ENCODE data around the gene CTDSP2. TPM values are rescaled to one million over a fixed set of nuclear protein-coding genes. Genes with fewer than 3 reads are reported as not detected.

The CTDSP2 gene
- total RNA-seq, 2 experiments from 2014 or later = 44.2 to 118 TPM

- H3K4me3 ChIP-seq (ENCODE audit: low read depth, low read length, poor library complexity, severe bottlenecking) = peak overlapping the region; percentile 59
- DNase-seq (ENCODE audit: low spot score) = peak; percentile 49
- H3K36me3 ChIP-seq (ENCODE audit: insufficient read depth, low read length) = no peaks in the 10 kb centered on the region
- no peaks in the 10 kb centered on the region for H3K9me2 ChIP-seq (ENCODE audit: insufficient read depth, low read length)
- H3K27ac ChIP-seq (ENCODE audit: low read depth, low read length, poor library complexity, severe bottlenecking) = peak overlapping the region; percentile 82
- H3K4me1 ChIP-seq (ENCODE audit: insufficient read depth, low read length, poor library complexity, severe bottlenecking) = peaks cover 92% of the 10 kb centered on the region
- ChIA-PET POLR2A (interaction anchor here (0.6 to 7.3 kb wide), 19 partner anchors 9 to 135 kb away, joined by 3 to 153 read pairs (median 4); partner anchors contain the start of genes ATP23 and CTDSP2), CTCF (ENCODE audit: unreplicated experiment) (interaction anchor here (0.5 to 4.0 kb wide), 14 partner anchors 8 to 139 kb away, joined by 3 to 23 read pairs (median 6); partner anchors contain the start of gene CTDSP2)
- peak overlapping the region; percentile 92 for H2AFZ ChIP-seq (ENCODE audit: low read length)
- H4K20me1 ChIP-seq (ENCODE audit: insufficient read depth, low read length) = no peaks in the 10 kb centered on the region
- TSS peak; percentile 71 for BruUV-seq (replicated peaks)
- no peaks in the 10 kb centered on the region for H3K79me2 ChIP-seq (ENCODE audit: insufficient read depth, low read depth, low read length)
- TF ChIP-seq EZH2phosphoT487 (IDR thresholded peaks at IDR 0.05; ENCODE audit: borderline replicate concordance, low read depth, low read length) (no peak), CTCF (conservative IDR thresholded peaks at IDR 0.05; ENCODE audit: low read length) (no peak)
- intact Hi-C loops (cut with micrococcal nuclease; ENCODE audit: unreplicated experiment) = no loop called here
- H3K9me3 ChIP-seq (ENCODE audit: low read length) = no peaks in the 10 kb centered on the region
- H3K4me2 ChIP-seq (ENCODE audit: low read length) = peak overlapping the region; percentile 69
Observed at GRCh38 chr12:57895389-57896114, 49.0 kb upstream of the CTDSP2 start.

- Histone ChIP-seq H2AFZ (ENCODE audit: low read length) (peak overlapping the region; percentile 92), H3K79me2 (ENCODE audit: insufficient read depth, low read depth, low read length) (no peaks in the 10 kb centered on the region), H3K36me3 (ENCODE audit: insufficient read depth, low read length) (no peaks in the 10 kb centered on the region), H4K20me1 (ENCODE audit: insufficient read depth, low read length) (no peaks in the 10 kb centered on the region), H3K9me2 (ENCODE audit: insufficient read depth, low read length) (no peaks in the 10 kb centered on the region), H3K27ac (ENCODE audit: low read depth, low read length, poor library complexity, severe bottlenecking) (peak overlapping the region; percentile 82), H3K4me3 (ENCODE audit: low read depth, low read length, poor library complexity, severe bottlenecking) (peak overlapping the region; percentile 2), H3K4me1 (ENCODE audit: insufficient read depth, low read length, poor library complexity, severe bottlenecking) (peaks cover 95% of the 10 kb centered on the region), H3K4me2 (ENCODE audit: low read length) (peak overlapping the region; percentile 69), H3K9me3 (ENCODE audit: low read length) (no peaks in the 10 kb centered on the region)
- intact Hi-C loops (cut with micrococcal nuclease; ENCODE audit: unreplicated experiment) = no loop called here
- POLR2A ChIA-PET = interaction anchor here (0.7 to 7.3 kb wide), 16 partner anchors 8 to 135 kb away, joined by 3 to 153 read pairs (median 4); partner anchors contain the start of genes ATP23 and CTDSP2
- CTCF ChIA-PET (ENCODE audit: unreplicated experiment) = interaction anchor here (0.8 to 4.0 kb wide), 11 partner anchors 8 to 92 kb away, joined by 3 to 23 read pairs (median 7); partner anchors contain the start of gene CTDSP2
- peak; percentile 80 for DNase-seq (ENCODE audit: low spot score)
- TF ChIP-seq CTCF (conservative IDR thresholded peaks at IDR 0.05; ENCODE audit: low read length) (peak; percentile 21; the same call in 1 of the 2 replicates), EZH2phosphoT487 (IDR thresholded peaks at IDR 0.05; ENCODE audit: borderline replicate concordance, low read depth, low read length) (no peak)
- BruUV-seq (replicated peaks) = no TSS peak
Observed at GRCh38 chr12:57894399-57895292, 48.1 kb upstream of the CTDSP2 start.
